K562 (cell line): ENCODE measurements around the gene TVP23A. TPM values are rescaled to one million over a fixed set of nuclear protein-coding genes. Genes with fewer than 3 reads are reported as not detected.

Experiments used
- ELF2 ChIP-seq: fragments of 250-450 bp; sonication (Bioruptor Pico); IDR thresholded peaks from 2 replicates; pipeline ENCODE4 v1.5.0; 2021; ENCODE audit warnings: mild to moderate bottlenecking
- FOXA1 ChIP-seq: fragments of 450-650 bp; IDR thresholded peaks from 2 replicates; pipeline ENCODE4 v1.6.1; 2016; ENCODE audit warnings: mild to moderate bottlenecking, borderline replicate concordance
- FUS ChIP-seq: fragments of 200-400 bp; formaldehyde crosslinking; optimal IDR thresholded peaks from 2 replicates; pipeline ENCODE3; 2017; ENCODE audit warnings: low read depth, low read length
- GATAD2B ChIP-seq: fragments of 450-650 bp; IDR thresholded peaks from 2 replicates; pipeline ENCODE4 v1.6.1; 2017; ENCODE audit warnings: mild to moderate bottlenecking, borderline replicate concordance
- HEY1 ChIP-seq: fragments of 250-450 bp; sonication (Bioruptor Pico); IDR thresholded peaks from 2 replicates; pipeline ENCODE4 v1.5.0; 2020; ENCODE audit warnings: mild to moderate bottlenecking, moderate library complexity, borderline replicate concordance
- HNRNPH1 ChIP-seq: fragments of 200-400 bp; formaldehyde crosslinking; optimal IDR thresholded peaks from 2 replicates; pipeline ENCODE3; 2017; ENCODE audit warnings: low read depth, mild to moderate bottlenecking, low read length, moderate library complexity
- HOXB6 ChIP-seq: fragments of 250-450 bp; sonication (Bioruptor Pico); IDR thresholded peaks from 2 replicates; pipeline ENCODE4 v1.5.1; 2022; ENCODE audit warnings: mild to moderate bottlenecking, borderline replicate concordance
- MAFG ChIP-seq: fragments of 450-650 bp; conservative IDR thresholded peaks from 2 replicates; pipeline ENCODE4 v1.6.1; 2016; ENCODE audit warnings: missing genetic modification characterization, missing compliant biosample characterization
- PKNOX1 ChIP-seq: fragments of 450-650 bp; IDR thresholded peaks from 2 replicates; pipeline ENCODE4 v1.6.1; 2016
- PTBP1 ChIP-seq: fragments of 200-400 bp; formaldehyde crosslinking; IDR thresholded peaks from 2 replicates; pipeline ENCODE4 v1.6.1; 2017; ENCODE audit warnings: low read depth, low read length
- RFX7 ChIP-seq: fragments of 250-450 bp; sonication (Bioruptor Pico); IDR thresholded peaks from 2 replicates; pipeline ENCODE4 v1.5.1; 2021; ENCODE audit warnings: mild to moderate bottlenecking
- RNF219 ChIP-seq: fragments of 250-450 bp; sonication (Bioruptor Pico); IDR thresholded peaks from 2 replicates; pipeline ENCODE4 v1.5.0; 2022; ENCODE audit warnings: mild to moderate bottlenecking
- SMAD4 ChIP-seq: fragments of 250-450 bp; sonication (Bioruptor Pico); conservative IDR thresholded peaks from 2 replicates; pipeline ENCODE4 v1.8.0; 2021; ENCODE audit warnings: inconsistent platforms, mild to moderate bottlenecking, moderate library complexity
- TAL1 ChIP-seq: fragments of 450-650 bp; IDR thresholded peaks from 2 replicates; pipeline ENCODE4 v1.6.1; 2016; ENCODE audit warnings: mild to moderate bottlenecking
- XRCC4 ChIP-seq: IDR thresholded peaks from one replicate; pipeline ENCODE4 v1.6.1; 2011; ENCODE audit not compliant: insufficient read depth, insufficient read length; ENCODE audit errors: extremely low read depth
- ZC3H8 ChIP-seq: fragments of 450-650 bp; IDR thresholded peaks from 2 replicates; pipeline ENCODE4 v1.6.1; 2017
- ZNF23 ChIP-seq: fragments of 250-450 bp; sonication (Bioruptor Pico); IDR thresholded peaks from 2 replicates; pipeline ENCODE4 v1.4.0; 2020; ENCODE audit warnings: mild to moderate bottlenecking
- polyA plus RNA-seq, 8 experiments: library from polyadenylated mRNA; depleted of rRNA in 4 of 8; stranded (reverse) in 5 of 8; unstranded in 3 of 8; fragments of >200 nt; fragmentation: Nextera tagmentation in 2 of 8; fragmentation: Illumina TruSeq in 1 of 8; extraction: Ambion mirVana in 2 of 8; extraction: Trizol in 1 of 8; gene quantifications; 2 replicates each; pipeline versions ENCODE4 v1.2.1 to v1.2.3, GENCODE V29; 2011 to 2014; ENCODE audit warnings: inconsistent platforms in 1 of 8, missing spikeins in 1 of 8
- total RNA-seq, 7 experiments: library from RNA; depleted of rRNA in 6 of 7; stranded (reverse); fragments of >200 nt in 6 of 7; fragmentation: Illumina TruSeq in 2 of 7; extraction: Trizol in 2 of 7; gene quantifications; 2 replicates each; pipeline versions ENCODE4 v1.2.1 to v1.2.3, GENCODE V29; 2011 to 2021; ENCODE audit warnings: low replicate concordance in 1 of 7
- TF ChIP-seq, protein P1 (sequence below): fragments of 250-450 bp; sonication (Bioruptor Pico); IDR thresholded peaks from 2 replicates; pipeline ENCODE4 v1.5.0; 2020; ENCODE audit warnings: mild to moderate bottlenecking, borderline replicate concordance
- TF ChIP-seq, protein P2 (sequence below), 2 experiments: fragments of 450-650 bp; IDR thresholded peaks; 2 replicates each; pipeline ENCODE4 v1.6.1; 2018; ENCODE audit warnings: mild to moderate bottlenecking in 2 of 2, low read depth in 1 of 2; ENCODE audit not compliant: partially characterized antibody in 2 of 2

TVP23A gene
- total and polyA plus RNA-seq, 9 of the 15 experiments (the other 6 are each of a cell fraction or from before 2014, with no cell fraction given): 0.04 to 0.77 (median 0.10) TPM; not detected in 3

GRCh38 chr16:10743610-10744369 is 74.8 kb downstream of the TVP23A start, which contains the start of gene NUBP1 (continued):
- TF ChIP-seq PTBP1 (no peak), SMAD4 (CRISPR knock-in tag) (0 out of 2 replicates have a peak, but pooled peaks have one; percentile 23), FUS (no peak), ELF2 (CRISPR knock-in tag) (peak; percentile 94), XRCC4 (no peak), RNF219 (CRISPR knock-in tag) (no peak), GATAD2B (no peak), PKNOX1 (peak; percentile 99), FOXA1 (no peak), ZNF23 (no peak), HEY1 (CRISPR knock-in tag) (no peak), HOXB6 (CRISPR knock-in tag) (no peak), TAL1 (no peak), MAFG (tag) (no peak), ZC3H8 (no peak), HNRNPH1 (no peak), RFX7 (no peak)
- TF ChIP-seq, protein P1, sequence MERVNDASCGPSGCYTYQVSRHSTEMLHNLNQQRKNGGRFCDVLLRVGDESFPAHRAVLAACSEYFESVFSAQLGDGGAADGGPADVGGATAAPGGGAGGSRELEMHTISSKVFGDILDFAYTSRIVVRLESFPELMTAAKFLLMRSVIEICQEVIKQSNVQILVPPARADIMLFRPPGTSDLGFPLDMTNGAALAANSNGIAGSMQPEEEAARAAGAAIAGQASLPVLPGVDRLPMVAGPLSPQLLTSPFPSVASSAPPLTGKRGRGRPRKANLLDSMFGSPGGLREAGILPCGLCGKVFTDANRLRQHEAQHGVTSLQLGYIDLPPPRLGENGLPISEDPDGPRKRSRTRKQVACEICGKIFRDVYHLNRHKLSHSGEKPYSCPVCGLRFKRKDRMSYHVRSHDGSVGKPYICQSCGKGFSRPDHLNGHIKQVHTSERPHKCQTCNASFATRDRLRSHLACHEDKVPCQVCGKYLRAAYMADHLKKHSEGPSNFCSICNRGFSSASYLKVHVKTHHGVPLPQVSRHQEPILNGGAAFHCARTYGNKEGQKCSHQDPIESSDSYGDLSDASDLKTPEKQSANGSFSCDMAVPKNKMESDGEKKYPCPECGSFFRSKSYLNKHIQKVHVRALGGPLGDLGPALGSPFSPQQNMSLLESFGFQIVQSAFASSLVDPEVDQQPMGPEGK (CRISPR knock-in tag): no peak
- TF ChIP-seq, protein P2, sequence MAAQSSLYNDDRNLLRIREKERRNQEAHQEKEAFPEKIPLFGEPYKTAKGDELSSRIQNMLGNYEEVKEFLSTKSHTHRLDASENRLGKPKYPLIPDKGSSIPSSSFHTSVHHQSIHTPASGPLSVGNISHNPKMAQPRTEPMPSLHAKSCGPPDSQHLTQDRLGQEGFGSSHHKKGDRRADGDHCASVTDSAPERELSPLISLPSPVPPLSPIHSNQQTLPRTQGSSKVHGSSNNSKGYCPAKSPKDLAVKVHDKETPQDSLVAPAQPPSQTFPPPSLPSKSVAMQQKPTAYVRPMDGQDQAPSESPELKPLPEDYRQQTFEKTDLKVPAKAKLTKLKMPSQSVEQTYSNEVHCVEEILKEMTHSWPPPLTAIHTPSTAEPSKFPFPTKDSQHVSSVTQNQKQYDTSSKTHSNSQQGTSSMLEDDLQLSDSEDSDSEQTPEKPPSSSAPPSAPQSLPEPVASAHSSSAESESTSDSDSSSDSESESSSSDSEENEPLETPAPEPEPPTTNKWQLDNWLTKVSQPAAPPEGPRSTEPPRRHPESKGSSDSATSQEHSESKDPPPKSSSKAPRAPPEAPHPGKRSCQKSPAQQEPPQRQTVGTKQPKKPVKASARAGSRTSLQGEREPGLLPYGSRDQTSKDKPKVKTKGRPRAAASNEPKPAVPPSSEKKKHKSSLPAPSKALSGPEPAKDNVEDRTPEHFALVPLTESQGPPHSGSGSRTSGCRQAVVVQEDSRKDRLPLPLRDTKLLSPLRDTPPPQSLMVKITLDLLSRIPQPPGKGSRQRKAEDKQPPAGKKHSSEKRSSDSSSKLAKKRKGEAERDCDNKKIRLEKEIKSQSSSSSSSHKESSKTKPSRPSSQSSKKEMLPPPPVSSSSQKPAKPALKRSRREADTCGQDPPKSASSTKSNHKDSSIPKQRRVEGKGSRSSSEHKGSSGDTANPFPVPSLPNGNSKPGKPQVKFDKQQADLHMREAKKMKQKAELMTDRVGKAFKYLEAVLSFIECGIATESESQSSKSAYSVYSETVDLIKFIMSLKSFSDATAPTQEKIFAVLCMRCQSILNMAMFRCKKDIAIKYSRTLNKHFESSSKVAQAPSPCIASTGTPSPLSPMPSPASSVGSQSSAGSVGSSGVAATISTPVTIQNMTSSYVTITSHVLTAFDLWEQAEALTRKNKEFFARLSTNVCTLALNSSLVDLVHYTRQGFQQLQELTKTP (IDR thresholded peaks at IDR 0.05; ENCODE audit: low read depth in 1 of 2, partially characterized antibody in 2 of 2): peak in 1 of 2 experiments; percentile 99
